ENCODE data around the gene KLHL36. TPM values are rescaled to one million over a fixed set of nuclear protein-coding genes. Genes with fewer than 3 reads are reported as not detected.

Gene KLHL36
- total and polyA plus RNA-seq, 9 donors = 9.8 to 18.8 (median 13.2) TPM

- Histone ChIP-seq H3K27ac (ENCODE audit: low read length) (no peak overlapping the region), H3K9me3 (replicated peaks; ENCODE audit: control insufficient read depth, low read depth, low read length) (no peaks in the 10 kb centered on the region), H3K36me3 (ENCODE audit: control insufficient read depth, insufficient read depth, low read length) (peaks cover 39% of the 10 kb centered on the region), H3K4me1 (ENCODE audit: control insufficient read depth, insufficient read depth, low read length) (no peaks in the 10 kb centered on the region), H3K4me3 (ENCODE audit: low read length) (no peak overlapping the region), H3K27me3 (ENCODE audit: control insufficient read depth, insufficient read depth, low read length) (no peaks in the 10 kb centered on the region)
- WGBS (ENCODE audit: insufficient coverage) = 82% methylated on average over 6 of the region's 7 CpGs
- no peak for DNase-seq
Measured at GRCh38 chr16:84665843-84666242, 17.5 kb downstream of the KLHL36 start.

GRCh38 chr16:84667600-84668309 lies 19.4 kb downstream of the KLHL36 start:
- Histone ChIP-seq H3K4me1 (ENCODE audit: control insufficient read depth, insufficient read depth, low read length) (no peaks in the 10 kb centered on the region), H3K4me3 (ENCODE audit: low read length) (no peak overlapping the region), H3K9me3 (replicated peaks; ENCODE audit: control insufficient read depth, low read depth, low read length) (no peaks in the 10 kb centered on the region), H3K27ac (ENCODE audit: low read length) (no peak overlapping the region), H3K27me3 (ENCODE audit: control insufficient read depth, insufficient read depth, low read length) (no peaks in the 10 kb centered on the region), H3K36me3 (ENCODE audit: control insufficient read depth, insufficient read depth, low read length) (peaks cover 20% of the 10 kb centered on the region)
- no peak for DNase-seq
- WGBS (ENCODE audit: insufficient coverage) = 75% methylated on average over 13 of the region's 16 CpGs

GRCh38 chr16:84670063-84670462 lies 21.8 kb downstream of the KLHL36 start:
- H3K4me3 ChIP-seq (ENCODE audit: low read length) = no peak overlapping the region
- 72% methylated on average over 12 of the region's 12 CpGs for WGBS (ENCODE audit: insufficient coverage)
- DNase-seq = no peak

GRCh38 chr16:84672276-84673202 lies 24.2 kb downstream of the KLHL36 start:
- H3K4me1 ChIP-seq (ENCODE audit: control insufficient read depth, insufficient read depth, low read length) = peaks cover 3% of the 10 kb centered on the region
- H3K27me3 ChIP-seq (ENCODE audit: control insufficient read depth, insufficient read depth, low read length) = no peaks in the 10 kb centered on the region
- no peaks in the 10 kb centered on the region for H3K36me3 ChIP-seq (ENCODE audit: control insufficient read depth, insufficient read depth, low read length)
- 48% methylated on average over 14 of the region's 26 CpGs for WGBS (ENCODE audit: insufficient coverage)
- H3K9me3 ChIP-seq (replicated peaks; ENCODE audit: control insufficient read depth, low read depth, low read length) = no peaks in the 10 kb centered on the region
- no peak overlapping the region for H3K27ac ChIP-seq (ENCODE audit: low read length)
- peak; percentile 60 for DNase-seq
- H3K4me3 ChIP-seq (ENCODE audit: low read length) = no peak overlapping the region

More at GRCh38 chr16:84670063-84670462, 21.8 kb downstream of the KLHL36 start:
- H3K27me3 ChIP-seq (ENCODE audit: control insufficient read depth, insufficient read depth, low read length) = no peaks in the 10 kb centered on the region
- peaks cover 3% of the 10 kb centered on the region for H3K4me1 ChIP-seq (ENCODE audit: control insufficient read depth, insufficient read depth, low read length)
- H3K27ac ChIP-seq (ENCODE audit: low read length) = no peak overlapping the region
- H3K9me3 ChIP-seq (replicated peaks; ENCODE audit: control insufficient read depth, low read depth, low read length) = no peaks in the 10 kb centered on the region
- H3K36me3 ChIP-seq (ENCODE audit: control insufficient read depth, insufficient read depth, low read length) = peaks cover 8% of the 10 kb centered on the region

- DNase-seq = no peak
- Histone ChIP-seq H3K4me1 (ENCODE audit: control insufficient read depth, insufficient read depth, low read length) (peaks cover 3% of the 10 kb centered on the region), H3K4me3 (ENCODE audit: low read length) (no peak overlapping the region), H3K9me3 (replicated peaks; ENCODE audit: control insufficient read depth, low read depth, low read length) (no peaks in the 10 kb centered on the region), H3K27me3 (ENCODE audit: control insufficient read depth, insufficient read depth, low read length) (no peaks in the 10 kb centered on the region), H3K36me3 (ENCODE audit: control insufficient read depth, insufficient read depth, low read length) (no peaks in the 10 kb centered on the region), H3K27ac (ENCODE audit: low read length) (no peak overlapping the region)
- 72% methylated on average over 2 of the region's 3 CpGs for WGBS (ENCODE audit: insufficient coverage)
Measured at GRCh38 chr16:84673203-84673535, 24.9 kb downstream of the KLHL36 start.

- H3K4me1 ChIP-seq (ENCODE audit: control insufficient read depth, insufficient read depth, low read length) = peaks cover 3% of the 10 kb centered on the region
- no peaks in the 10 kb centered on the region for H3K27me3 ChIP-seq (ENCODE audit: control insufficient read depth, insufficient read depth, low read length)
- H3K36me3 ChIP-seq (ENCODE audit: control insufficient read depth, insufficient read depth, low read length) = no peaks in the 10 kb centered on the region
- no peak overlapping the region for H3K27ac ChIP-seq (ENCODE audit: low read length)
- DNase-seq = no peak
- no CpG with 5 or more reads among the region's 3 CpGs for WGBS (ENCODE audit: insufficient coverage)
- H3K9me3 ChIP-seq (replicated peaks; ENCODE audit: control insufficient read depth, low read depth, low read length) = no peaks in the 10 kb centered on the region
- no peak overlapping the region for H3K4me3 ChIP-seq (ENCODE audit: low read length)
Measured at GRCh38 chr16:84673561-84673960, 25.2 kb downstream of the KLHL36 start.

- H3K27me3 ChIP-seq (ENCODE audit: control insufficient read depth, insufficient read depth, low read length) = peaks cover 5% of the 10 kb centered on the region
- no peak overlapping the region for H3K4me3 ChIP-seq (ENCODE audit: low read length)
- peaks cover 3% of the 10 kb centered on the region for H3K4me1 ChIP-seq (ENCODE audit: control insufficient read depth, insufficient read depth, low read length)
- no peaks in the 10 kb centered on the region for H3K36me3 ChIP-seq (ENCODE audit: control insufficient read depth, insufficient read depth, low read length)
- no CpG with 5 or more reads among the region's 9 CpGs for WGBS (ENCODE audit: insufficient coverage)
- H3K9me3 ChIP-seq (replicated peaks; ENCODE audit: control insufficient read depth, low read depth, low read length) = no peaks in the 10 kb centered on the region
- no peak overlapping the region for H3K27ac ChIP-seq (ENCODE audit: low read length)
- DNase-seq = no peak
Measured at GRCh38 chr16:84675423-84675822, 27.1 kb downstream of the KLHL36 start.

GRCh38 chr16:84675884-84676283 lies 27.6 kb downstream of the KLHL36 start:
- Histone ChIP-seq H3K36me3 (ENCODE audit: control insufficient read depth, insufficient read depth, low read length) (no peaks in the 10 kb centered on the region), H3K27me3 (ENCODE audit: control insufficient read depth, insufficient read depth, low read length) (peaks cover 5% of the 10 kb centered on the region), H3K4me1 (ENCODE audit: control insufficient read depth, insufficient read depth, low read length) (peaks cover 3% of the 10 kb centered on the region), H3K4me3 (ENCODE audit: low read length) (no peak overlapping the region), H3K9me3 (replicated peaks; ENCODE audit: control insufficient read depth, low read depth, low read length) (no peaks in the 10 kb centered on the region), H3K27ac (ENCODE audit: low read length) (no peak overlapping the region)
- DNase-seq = no peak
- WGBS (ENCODE audit: insufficient coverage) = 91% methylated on average over 1 of the region's 2 CpGs

- DNase-seq = no peak
Measured at GRCh38 chr16:84677017-84677803, 28.9 kb downstream of the KLHL36 start.

GRCh38 chr16:84677849-84678248 lies 29.5 kb downstream of the KLHL36 start:
- H3K4me1 ChIP-seq (ENCODE audit: control insufficient read depth, insufficient read depth, low read length) = peaks cover 3% of the 10 kb centered on the region
- H3K4me3 ChIP-seq (ENCODE audit: low read length) = no peak overlapping the region
- H3K27ac ChIP-seq (ENCODE audit: low read length) = no peak overlapping the region
- peaks cover 10% of the 10 kb centered on the region for H3K27me3 ChIP-seq (ENCODE audit: control insufficient read depth, insufficient read depth, low read length)
- peak; percentile 27 for DNase-seq
- WGBS (ENCODE audit: insufficient coverage) = no CpG with 5 or more reads among the region's 10 CpGs
- no peaks in the 10 kb centered on the region for H3K9me3 ChIP-seq (replicated peaks; ENCODE audit: control insufficient read depth, low read depth, low read length)
- H3K36me3 ChIP-seq (ENCODE audit: control insufficient read depth, insufficient read depth, low read length) = no peaks in the 10 kb centered on the region

More at GRCh38 chr16:84677017-84677803, 28.9 kb downstream of the KLHL36 start:
- Histone ChIP-seq H3K9me3 (replicated peaks; ENCODE audit: control insufficient read depth, low read depth, low read length) (no peaks in the 10 kb centered on the region), H3K27ac (ENCODE audit: low read length) (no peak overlapping the region), H3K4me3 (ENCODE audit: low read length) (no peak overlapping the region), H3K4me1 (ENCODE audit: control insufficient read depth, insufficient read depth, low read length) (peaks cover 3% of the 10 kb centered on the region), H3K27me3 (ENCODE audit: control insufficient read depth, insufficient read depth, low read length) (peaks cover 8% of the 10 kb centered on the region), H3K36me3 (ENCODE audit: control insufficient read depth, insufficient read depth, low read length) (no peaks in the 10 kb centered on the region)
- 78% methylated on average over 9 of the region's 14 CpGs for WGBS (ENCODE audit: insufficient coverage)
